Smooth muscle cell (in vitro differentiated cells): Measurements from ENCODE around the gene MCM5. TPM values are rescaled to one million over a fixed set of nuclear protein-coding genes. Genes with fewer than 3 reads are reported as not detected.

Source experiments
- DNase-seq: peaks from one replicate; lab custom pipeline; 2025; ENCODE audit not compliant: unreplicated experiment; lab: John Stamatoyannopoulos, UW
- H2AFZ ChIP-seq: fragments of 200-600 bp; sonication (generic); 2 replicates; pipeline ENCODE4 v1.6.0; 2016; ENCODE audit warnings: antibody characterized with exemption, low read depth, mild to moderate bottlenecking
- H3F3A ChIP-seq: fragments of 200-600 bp; sonication (generic); 2 replicates; pipeline ENCODE4 v1.6.0; 2017; ENCODE audit warnings: antibody characterized with exemption, low read depth
- H3K27ac ChIP-seq: fragments of 200-600 bp; sonication (generic); 2 replicates; pipeline ENCODE4 v1.5.1; 2016; ENCODE audit warnings: low read depth, mild to moderate bottlenecking
- H3K27me3 ChIP-seq: fragments of 200-600 bp; sonication (generic); 2 replicates; pipeline ENCODE4 v1.6.1; 2016; ENCODE audit warnings: low read depth, mild to moderate bottlenecking
- H3K36me3 ChIP-seq: fragments of 200-600 bp; sonication (generic); 2 replicates; pipeline ENCODE4 v1.5.1; 2016; ENCODE audit warnings: low read depth
- H3K4me1 ChIP-seq: fragments of 200-600 bp; sonication (generic); 2 replicates; pipeline ENCODE4 v1.5.1; 2016; ENCODE audit warnings: low read depth
- H3K4me2 ChIP-seq: fragments of 200-600 bp; sonication (generic); 2 replicates; pipeline ENCODE4 v1.6.0; 2016; ENCODE audit warnings: mild to moderate bottlenecking
- H3K4me3 ChIP-seq: fragments of 200-600 bp; sonication (generic); 2 replicates; pipeline ENCODE4 v1.5.1; 2016; ENCODE audit warnings: mild to moderate bottlenecking
- H3K79me2 ChIP-seq: fragments of 200-600 bp; sonication (generic); 2 replicates; pipeline ENCODE4 v1.6.0; 2016; ENCODE audit warnings: low read depth, mild to moderate bottlenecking
- H3K9ac ChIP-seq: fragments of 200-600 bp; sonication (generic); 2 replicates; pipeline ENCODE4 v1.6.0; 2016; ENCODE audit warnings: low read depth
- H3K9me3 ChIP-seq: fragments of 200-600 bp; sonication (generic); replicated peaks from 2 replicates; pipeline ENCODE4 v1.5.1; 2016; ENCODE audit warnings: low read depth
- H4K20me1 ChIP-seq: fragments of 200-600 bp; sonication (generic); 2 replicates; pipeline ENCODE4 v1.6.0; 2016; ENCODE audit warnings: low read depth
- CTCF ChIP-seq: fragments of 200-600 bp; sonication (generic); IDR thresholded peaks from 2 replicates; pipeline ENCODE4 v1.5.1; 2017; ENCODE audit warnings: borderline replicate concordance, mild to moderate bottlenecking, antibody characterized with exemption; ENCODE audit not compliant: insufficient read depth, poor library complexity, severe bottlenecking
- WGBS: methylation state at CpG from one replicate; pipeline ENCODE4 v1.1.7; 2016; ENCODE audit warnings: low lambda C conversion rate; 5-methylcytosine and 5-hydroxymethylcytosine counted together
- polyA plus RNA-seq: library from polyadenylated mRNA; unstranded; fragments of >200 nt; fragmentation: Nextera tagmentation; extraction: Ambion mirVana; gene quantifications from 2 replicates; pipeline ENCODE4 v1.2.1, GENCODE V29; 2016
- total RNA-seq: library from RNA; depleted of rRNA; stranded (reverse); fragments of >200 nt; gene quantifications from 2 replicates; pipeline ENCODE4 v1.2.3, GENCODE V29; 2014

Gene MCM5
- total and polyA plus RNA-seq, 2 experiments from 2014 or later = 28.7 to 31.9 TPM

GRCh38 chr22:35455529-35455928 is 55.6 kb downstream of the MCM5 start:
- WGBS = 89% methylated on average over 5 of the region's 5 CpGs
- Histone ChIP-seq H3K9me3 (no peaks in the 10 kb centered on the region), H3K36me3 (no peaks in the 10 kb centered on the region), H3K4me3 (no peak overlapping the region), H3K4me1 (peaks cover 11% of the 10 kb centered on the region), H2AFZ (no peak overlapping the region), H3K27me3 (peaks cover 5% of the 10 kb centered on the region), H4K20me1 (no peaks in the 10 kb centered on the region), H3K4me2 (no peak overlapping the region), H3F3A (no peaks in the 10 kb centered on the region), H3K27ac (no peak overlapping the region), H3K9ac (no peak overlapping the region), H3K79me2 (no peaks in the 10 kb centered on the region)
- no peak for TF ChIP-seq CTCF
- DNase-seq = no peak

- H3K27ac ChIP-seq = no peak overlapping the region
- WGBS = 96% methylated on average over 10 of the region's 10 CpGs
- no peaks in the 10 kb centered on the region for H3K36me3 ChIP-seq
- no peak overlapping the region for H3K4me2 ChIP-seq
- H3F3A ChIP-seq = no peaks in the 10 kb centered on the region
- no peaks in the 10 kb centered on the region for H4K20me1 ChIP-seq
- H2AFZ ChIP-seq = no peak overlapping the region
- no peak overlapping the region for H3K4me3 ChIP-seq
- H3K27me3 ChIP-seq = peaks cover 5% of the 10 kb centered on the region
- H3K9me3 ChIP-seq = no peaks in the 10 kb centered on the region
- no peaks in the 10 kb centered on the region for H3K79me2 ChIP-seq
- no peak for TF ChIP-seq CTCF
- DNase-seq = no peak
- H3K9ac ChIP-seq = no peak overlapping the region
- H3K4me1 ChIP-seq = peaks cover 11% of the 10 kb centered on the region
These were observed 56.8 kb downstream of the MCM5 start for GRCh38 chr22:35456757-35457156.

GRCh38 chr22:35457729-35458546 is 58.0 kb downstream of the MCM5 start:
- H3K9me3 ChIP-seq = no peaks in the 10 kb centered on the region
- H3K79me2 ChIP-seq = no peaks in the 10 kb centered on the region
- 76% methylated on average over 9 of the region's 9 CpGs for WGBS
- H2AFZ ChIP-seq = no peak overlapping the region
- H3K4me1 ChIP-seq = peaks cover 11% of the 10 kb centered on the region
- no peak overlapping the region for H3K9ac ChIP-seq
- no peak overlapping the region for H3K4me2 ChIP-seq
- H4K20me1 ChIP-seq = no peaks in the 10 kb centered on the region
- H3K4me3 ChIP-seq = no peak overlapping the region
- no peak for TF ChIP-seq CTCF
- H3F3A ChIP-seq = no peaks in the 10 kb centered on the region
- peaks cover 5% of the 10 kb centered on the region for H3K27me3 ChIP-seq
- no peak overlapping the region for H3K27ac ChIP-seq
- H3K36me3 ChIP-seq = no peaks in the 10 kb centered on the region
- no peak for DNase-seq
